NK-92 treated with Interleukin-12 subunit alpha and Interleukin-12 subunit beta, amount 100 ng/mL, for 24 hours (cell line): ENCODE measurements around the gene PDZRN4.
"Not testable (repeated sequence)": the region's sequence is repeated elsewhere in the genome, so short reads cannot be mapped to it uniquely, and the experiment has no call there.

Experiments
- DNase-seq: peaks from one replicate; lab custom pipeline; 2025; lab: John Stamatoyannopoulos, UW

PDZRN4 gene

DNA sequence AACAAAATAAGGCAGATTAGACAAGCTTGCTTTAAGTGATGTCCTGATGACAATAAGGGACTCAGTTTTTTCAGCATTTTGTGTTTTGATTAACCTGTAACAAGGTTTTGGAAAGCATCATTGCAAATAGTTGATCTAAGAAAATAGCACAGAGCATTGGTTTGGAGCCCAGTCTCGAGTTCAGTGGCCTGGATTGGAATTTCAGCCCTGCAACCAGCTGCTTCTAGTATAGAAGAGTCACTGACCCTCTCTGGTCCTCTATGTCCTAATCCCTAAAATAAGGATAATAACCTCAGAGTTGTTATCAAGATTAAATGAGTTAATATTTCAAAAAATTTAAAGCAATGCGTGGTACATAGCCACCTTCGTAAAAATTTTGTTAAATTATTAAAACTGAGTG is 25.5 kb downstream of the PDZRN4 start:
- no peak for DNase-seq

DNA sequence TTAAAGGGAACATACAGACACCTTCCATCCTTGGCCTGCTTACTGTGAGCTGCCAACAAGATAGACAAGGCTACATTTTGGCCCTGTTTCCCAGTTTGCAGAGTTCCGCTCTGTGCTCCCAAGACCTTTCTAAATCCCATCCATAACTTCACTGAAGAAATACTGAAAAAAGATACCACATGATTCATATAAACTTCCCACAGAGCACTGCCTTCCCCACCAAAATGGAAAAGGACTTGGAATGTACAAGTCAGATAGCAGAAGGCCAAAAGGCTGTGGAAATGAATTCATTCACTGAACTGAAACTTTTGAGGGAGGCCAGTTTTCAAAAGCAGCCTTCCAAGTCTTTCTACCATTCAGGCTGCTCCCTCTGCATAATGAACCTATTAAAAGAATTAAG is 29.6 kb downstream of the PDZRN4 start:
- DNase-seq, result no peak

DNA sequence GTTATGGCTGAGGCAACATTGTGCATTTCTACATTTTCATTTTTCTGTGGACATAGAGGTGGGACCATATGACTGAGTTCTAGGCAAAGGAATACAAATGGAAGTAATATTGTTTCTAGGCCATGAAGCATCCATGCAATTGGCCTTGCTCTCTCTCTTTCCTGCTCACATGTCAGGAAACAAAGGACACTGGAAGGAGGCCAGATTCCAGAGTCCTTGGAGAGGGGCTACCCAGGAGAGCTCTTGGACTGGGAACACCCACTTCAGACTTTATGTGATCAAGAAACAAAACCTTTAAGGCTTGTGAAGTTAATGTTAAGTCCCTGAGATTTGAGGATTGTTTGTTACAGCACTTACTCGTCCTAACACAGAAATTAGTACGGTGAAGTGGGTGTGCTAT is 32.8 kb downstream of the PDZRN4 start:
- DNase-seq, result no peak

DNA sequence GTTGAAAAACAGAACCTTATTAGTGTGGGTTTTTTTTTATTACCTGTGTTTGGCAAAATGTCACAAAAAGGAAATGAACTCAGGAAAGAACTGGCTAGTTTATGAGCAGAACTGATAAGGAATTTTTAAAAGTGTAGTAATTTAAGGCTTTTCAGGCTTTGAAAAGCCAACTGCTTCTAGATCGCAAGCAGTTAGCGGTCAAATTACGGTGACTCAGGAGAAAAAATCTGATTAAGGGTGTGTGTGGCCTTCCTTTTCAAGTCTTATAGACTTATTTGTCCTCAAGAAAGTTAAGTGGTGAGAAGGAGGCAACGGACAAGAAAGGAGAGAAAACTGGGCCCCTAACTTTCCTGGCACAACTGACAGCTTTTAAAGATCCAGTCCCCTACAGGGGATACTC is 33.4 kb downstream of the PDZRN4 start:
- DNase-seq, result no peak

DNA sequence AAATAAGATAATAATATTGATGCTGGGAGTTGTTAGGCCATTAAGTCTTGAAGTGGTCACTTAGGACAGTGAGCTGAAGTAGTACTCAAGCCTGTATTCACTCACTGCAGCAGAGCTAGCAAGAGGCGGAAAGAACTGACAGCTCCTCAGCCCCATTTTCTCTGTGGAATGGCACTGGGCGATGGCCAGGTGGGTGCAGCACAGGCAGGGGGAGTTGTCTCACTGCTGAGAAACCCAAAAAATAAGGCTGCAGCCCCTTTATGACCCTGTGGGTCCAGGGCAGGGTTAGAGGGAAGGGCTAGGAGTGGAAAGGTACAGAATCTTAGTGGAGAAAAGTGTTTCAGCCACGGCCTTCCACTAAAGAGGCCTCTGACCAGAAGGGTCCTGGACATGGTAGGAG is 35.5 kb downstream of the PDZRN4 start:
- DNase-seq, result no peak

DNA sequence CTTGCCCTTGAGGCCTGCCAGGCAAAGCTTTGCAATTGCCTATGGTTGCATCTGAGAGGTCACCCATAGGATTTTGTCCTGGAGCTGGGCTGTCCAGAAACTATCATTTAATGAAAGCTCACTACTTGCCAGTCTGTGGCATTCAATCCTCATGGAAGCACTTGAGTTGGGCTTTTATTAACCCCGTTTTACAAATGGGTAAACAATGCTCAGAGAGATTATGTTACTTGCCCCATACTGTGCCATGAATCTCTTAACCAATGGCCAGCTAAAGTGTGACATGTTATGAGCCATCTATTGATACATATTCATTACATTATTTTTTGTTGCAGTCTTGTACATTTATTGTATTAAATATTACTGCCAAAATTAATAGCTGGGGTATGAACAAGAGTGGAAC is 35.9 kb downstream of the PDZRN4 start:
- no peak for DNase-seq

DNA sequence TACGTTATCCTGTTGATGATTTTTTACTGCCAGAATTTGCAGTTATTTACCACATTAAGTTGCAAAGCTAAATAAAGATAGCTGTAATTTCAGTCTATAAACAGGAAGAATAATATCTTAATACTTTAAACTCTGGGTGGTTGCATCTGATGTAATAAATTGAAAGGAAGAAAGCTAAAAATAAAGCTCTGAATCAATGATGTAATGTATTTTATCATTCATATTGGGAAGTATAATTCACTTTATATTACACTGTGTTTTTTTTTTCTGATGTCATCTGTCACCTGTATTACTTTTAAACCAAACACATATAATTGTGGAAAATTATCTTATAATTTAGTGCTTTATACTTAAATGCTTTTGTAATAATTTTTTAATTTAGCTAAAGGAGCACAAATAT is 37.1 kb downstream of the PDZRN4 start:
- DNase-seq, result no peak

DNA sequence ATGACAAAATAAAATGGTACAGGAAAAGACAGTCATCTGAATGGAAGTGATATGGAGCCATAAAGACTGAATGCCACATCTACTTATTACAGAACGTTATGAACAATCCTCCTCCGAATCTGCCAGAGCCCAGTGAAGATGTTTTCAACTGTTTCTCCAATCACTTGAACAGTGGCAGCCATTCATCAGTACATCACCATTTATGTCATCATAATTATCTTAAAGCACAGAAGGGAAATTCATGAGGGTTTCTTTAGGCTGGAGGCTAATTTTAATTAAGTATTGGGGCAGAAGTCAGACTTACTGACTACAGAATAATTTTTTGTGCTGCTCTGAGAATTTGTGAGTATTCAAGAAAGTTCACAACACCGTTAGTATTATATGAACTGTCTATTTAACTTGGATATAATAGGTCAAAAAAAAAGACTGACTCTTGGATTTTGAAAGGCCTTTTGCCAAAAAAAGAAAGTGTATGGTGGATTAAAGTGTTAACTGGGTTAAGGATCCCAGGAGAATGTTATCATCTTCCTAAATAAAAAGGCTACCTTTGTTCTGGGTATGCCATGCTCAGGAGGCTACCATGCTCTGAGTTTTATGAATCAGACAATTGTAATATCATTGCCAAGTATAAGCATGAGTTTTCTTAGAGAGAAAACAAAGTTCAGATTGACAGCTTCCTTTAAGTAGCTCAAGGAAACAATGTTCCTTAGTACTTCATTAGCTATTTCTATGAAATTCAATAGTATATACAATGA is 40.1 kb downstream of the PDZRN4 start:
- DNase-seq, result no peak

DNA sequence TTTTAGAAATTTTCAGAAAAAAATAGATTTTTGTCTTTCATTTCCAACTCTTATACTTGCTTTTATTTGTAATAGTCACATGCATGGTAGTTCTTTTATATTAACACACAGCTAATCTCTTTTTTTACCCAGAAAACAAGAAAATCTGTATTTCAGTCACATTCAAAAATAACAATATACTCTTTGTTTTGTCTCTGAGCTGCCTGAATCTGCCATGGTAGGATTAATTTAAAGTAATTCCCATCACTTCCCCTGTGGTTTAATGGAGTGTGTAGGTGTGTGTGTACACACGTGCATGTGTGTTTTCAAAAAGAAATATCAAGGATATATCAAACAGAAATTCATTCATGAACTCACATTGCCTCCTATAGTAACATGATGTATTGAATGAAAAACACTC is 42.6 kb downstream of the PDZRN4 start:
- DNase-seq, result no peak

DNA sequence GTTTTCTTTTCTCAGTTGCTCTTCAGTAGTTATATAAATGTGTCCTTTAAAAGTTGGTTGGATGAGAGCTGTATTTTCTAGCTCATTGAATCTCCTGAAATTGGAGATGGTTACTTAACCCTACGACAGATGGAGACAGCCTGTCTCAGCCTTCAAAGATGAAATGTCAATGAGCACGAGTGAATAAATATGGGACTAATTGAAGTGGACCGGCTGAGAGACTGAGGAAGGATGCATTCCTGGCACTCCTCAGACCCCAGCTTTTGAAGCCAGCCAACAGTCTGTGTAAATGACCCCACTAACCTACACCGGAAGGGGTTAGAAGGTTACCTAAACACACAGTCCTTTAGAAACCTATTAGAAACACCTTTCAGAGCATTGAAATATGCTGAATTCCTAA is 46.6 kb downstream of the PDZRN4 start:
- no peak for DNase-seq

DNA sequence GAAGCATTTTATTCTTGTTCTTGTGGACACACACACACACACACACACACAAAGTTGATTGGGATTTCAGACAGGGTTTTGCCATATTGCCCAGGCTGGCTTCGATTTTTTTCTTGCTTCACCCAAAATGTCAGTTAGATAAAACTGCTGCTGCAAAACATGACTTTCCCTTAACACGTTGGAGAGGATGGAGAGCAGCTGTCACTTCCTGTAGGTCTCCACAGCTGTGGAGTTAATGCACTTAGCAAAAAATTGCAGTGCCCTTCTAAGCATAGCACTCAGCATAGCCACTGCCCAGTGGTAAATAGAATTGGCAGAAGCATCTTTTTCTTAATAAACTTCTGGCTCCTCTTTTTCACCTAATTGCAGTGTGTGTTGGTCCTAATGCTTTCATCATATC is 54.5 kb downstream of the PDZRN4 start:
- no peak for DNase-seq

DNA sequence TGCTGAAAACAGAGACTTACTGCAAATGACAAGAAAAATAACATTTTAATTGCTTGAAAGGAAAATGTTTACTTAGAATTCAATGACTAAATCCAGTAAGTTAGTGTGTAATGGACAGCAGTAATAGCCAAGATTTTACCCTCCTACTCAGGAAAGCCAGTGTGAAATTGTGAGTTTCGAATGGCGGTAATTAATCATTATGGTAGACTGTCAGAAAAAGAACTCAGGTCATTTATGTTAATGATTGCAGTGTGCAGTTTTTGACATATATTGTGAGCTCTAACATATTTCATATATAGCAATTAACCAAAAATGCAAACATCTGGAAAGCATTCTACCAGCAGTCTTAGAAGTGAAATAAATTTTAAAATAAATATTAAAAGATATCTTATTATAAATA is 60.3 kb downstream of the PDZRN4 start:
- DNase-seq, result no peak

DNA sequence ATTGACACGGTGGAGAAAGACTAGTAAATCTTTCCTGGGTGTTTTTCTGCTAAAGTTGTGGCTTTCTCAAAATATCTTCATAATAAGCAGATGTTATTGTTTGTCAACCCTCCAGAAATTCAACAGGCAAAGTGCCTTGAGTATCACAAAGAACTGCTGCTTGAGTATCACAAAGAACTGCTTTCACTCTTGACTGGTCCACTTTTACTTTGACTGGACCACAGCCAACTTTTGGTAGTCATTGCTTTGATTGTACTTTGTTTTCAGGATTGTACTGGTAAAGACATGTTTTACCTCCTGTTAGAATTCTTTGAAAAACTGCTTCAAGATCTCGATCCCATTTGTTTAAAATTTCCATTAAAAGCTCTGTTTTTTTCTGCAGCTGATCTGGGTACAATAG is 62.6 kb downstream of the PDZRN4 start:
- DNase-seq, result no peak

DNA sequence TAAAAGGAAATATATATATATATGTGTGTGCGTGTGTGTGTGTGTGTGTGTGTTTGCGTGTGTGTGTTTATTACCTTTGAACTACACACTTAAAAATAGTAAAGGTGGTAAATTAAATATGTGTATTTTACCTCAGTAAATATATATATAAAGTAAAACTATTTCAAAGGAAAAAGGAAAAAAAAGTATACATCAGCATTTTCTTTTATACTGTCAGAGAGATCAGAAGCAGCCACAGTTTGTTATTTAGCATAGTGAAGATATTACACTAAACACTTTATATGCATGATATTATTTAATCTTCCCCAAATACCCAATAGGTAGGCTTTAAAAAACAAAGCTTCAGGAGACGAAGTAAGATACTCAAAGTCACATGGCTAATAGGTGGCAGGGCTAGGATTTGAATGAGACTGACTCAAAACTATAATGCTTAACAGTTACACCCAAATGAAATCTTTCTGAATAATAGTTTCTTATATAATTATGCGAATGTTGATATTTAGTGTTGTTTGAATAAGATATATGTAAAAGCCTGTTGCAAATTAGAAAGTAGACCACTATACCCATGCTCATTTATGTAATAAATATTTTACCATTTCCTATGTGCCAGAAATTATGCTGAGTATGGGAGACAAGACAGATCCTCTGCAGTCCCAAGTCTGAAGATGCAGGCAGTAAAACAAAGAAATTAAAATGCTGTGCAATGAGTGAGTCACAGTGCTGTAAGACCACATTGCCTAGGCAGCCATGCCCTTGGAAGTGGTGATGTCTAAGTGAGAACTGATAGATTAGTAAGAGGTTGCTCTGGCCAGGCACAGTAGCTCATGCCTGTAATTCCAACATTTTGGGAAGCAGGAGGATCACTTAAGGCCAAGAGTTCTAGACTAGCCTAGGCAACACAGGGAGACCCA is 66.1 kb downstream of the PDZRN4 start:
- no peak for DNase-seq

DNA sequence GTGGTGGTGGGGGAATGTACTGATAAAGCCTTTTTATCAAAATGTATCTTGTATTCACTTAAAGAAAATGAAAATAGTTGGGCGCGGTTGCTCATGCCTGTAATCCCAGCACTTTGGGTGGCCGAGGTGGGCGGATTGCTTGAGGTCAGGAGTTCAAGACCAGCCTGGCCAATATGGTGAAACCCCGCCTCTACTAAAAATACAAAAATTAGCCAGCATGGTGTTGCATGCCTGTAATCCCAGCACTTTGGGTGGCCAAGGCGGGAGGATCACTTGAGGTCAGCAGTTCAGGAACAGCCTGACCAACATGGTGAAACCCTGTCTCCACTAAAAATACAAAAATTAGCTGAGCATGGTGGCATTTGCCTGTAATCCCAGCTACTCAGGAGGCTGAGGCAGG is 75.1 kb downstream of the PDZRN4 start:
- DNase-seq, result not testable (repeated sequence)

DNA sequence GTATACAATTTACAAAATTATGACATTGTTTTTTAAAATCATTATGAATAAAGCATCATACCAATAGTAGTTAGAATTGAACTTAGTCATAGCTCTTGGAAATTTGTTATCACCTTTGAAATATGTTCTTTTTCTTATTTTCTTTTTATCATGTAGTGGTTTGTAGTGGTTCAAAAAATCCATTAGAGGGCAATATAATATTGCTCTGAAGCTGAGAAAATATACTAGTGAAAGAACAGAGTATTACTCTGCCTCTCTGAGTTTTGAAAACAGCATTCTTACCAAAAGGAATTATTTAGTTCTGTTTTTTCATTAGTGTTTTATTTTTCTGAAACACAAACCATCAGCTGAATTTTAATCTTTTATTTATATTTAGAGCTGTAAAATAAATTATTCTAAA is 76.2 kb downstream of the PDZRN4 start:
- DNase-seq, result no peak

DNA sequence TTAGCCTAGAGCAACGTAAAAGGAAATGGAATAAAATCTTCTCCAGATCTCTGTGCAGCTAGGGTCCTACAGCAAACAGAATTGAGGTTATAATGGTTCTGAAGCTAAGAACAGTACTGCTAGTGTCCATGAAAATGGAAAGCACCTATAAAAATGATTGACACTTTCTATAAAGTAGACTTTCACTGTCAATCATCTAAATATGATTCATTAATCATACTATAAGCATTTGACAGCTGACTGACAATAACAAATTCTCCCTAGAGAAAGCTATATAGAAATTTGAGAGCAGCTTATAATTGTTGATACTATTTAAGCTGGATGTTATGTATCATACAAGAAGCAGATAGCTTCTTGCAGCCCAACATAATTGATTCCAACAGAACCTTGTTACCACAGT is 80.9 kb downstream of the PDZRN4 start:
- no peak for DNase-seq

DNA sequence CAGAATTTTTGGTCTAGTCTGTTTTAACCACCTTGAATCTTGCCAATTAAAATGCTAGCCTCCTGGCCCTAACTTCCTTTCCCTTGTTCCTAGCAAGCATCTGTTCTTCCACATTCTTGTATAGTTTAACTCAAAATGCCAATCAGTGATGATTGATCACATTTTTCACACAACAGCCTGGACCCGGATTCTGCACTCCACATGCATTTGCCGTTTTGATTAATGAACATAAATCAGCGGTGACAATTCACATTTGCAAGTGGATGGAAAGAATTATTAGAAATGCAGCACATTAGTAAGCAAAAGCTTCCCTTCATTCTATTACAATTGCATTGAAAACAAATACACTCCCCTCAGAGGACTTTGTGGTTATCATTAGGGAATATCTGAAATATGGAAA is 83.4 kb downstream of the PDZRN4 start:
- no peak for DNase-seq

DNA sequence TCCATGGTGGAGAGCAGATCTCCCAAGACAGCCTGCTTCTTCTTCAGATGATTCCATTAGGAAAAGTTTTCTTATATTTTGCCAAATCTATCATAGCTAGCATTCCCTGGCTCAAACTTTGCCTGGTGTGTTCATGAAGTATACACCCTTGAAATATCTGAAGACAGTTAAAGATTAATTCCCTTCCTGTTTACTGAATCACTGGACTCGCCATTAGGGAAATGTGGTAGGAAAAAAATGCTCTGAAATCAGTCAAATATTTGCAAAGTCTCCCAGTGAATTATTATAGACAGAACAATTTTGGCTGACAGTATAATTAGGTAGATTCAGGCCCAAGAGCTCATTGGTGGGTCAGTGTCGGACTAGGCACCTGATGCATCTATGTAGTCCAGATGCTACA is 86.5 kb downstream of the PDZRN4 start:
- DNase-seq, result no peak

DNA sequence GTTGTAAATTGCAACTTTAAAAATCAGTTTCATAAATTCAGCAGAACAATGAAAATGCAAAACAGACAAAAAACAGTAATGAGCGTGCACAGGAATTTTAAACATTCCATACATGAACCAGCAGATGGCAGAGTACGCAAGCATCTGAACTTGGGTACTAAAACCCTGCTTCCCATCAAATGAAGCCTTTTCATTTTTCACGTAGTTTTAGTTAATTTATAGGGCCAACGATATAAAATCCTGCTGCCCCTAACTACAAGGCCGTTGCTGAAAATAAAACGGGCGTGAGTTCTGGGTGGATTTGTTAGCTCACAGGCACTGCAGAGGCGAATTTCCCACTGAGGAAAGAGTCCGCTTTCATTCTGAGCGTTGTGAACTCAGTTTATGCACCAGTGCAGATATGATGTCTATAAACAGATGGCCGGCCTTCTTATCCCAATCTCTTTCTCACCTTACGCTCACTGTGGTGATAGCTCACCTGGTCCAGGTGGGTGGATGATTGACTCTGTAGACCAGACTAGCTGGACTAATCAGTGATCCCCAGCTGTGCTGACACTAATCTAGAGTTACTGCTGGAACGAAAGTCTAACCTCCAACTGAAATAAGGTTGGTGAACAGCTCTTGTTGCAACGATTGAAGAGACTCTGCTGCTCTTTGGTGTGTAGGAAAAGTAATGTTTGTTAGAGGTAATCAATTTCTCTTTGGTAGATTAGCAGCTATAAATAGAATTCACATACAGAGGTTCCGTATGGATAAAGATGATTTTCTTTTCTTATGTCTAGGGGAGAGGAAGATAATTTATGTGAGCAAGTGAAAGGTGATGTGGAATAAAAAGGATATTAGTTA is 89.2 kb downstream of the PDZRN4 start:
- DNase-seq, result peak; percentile 5

DNA sequence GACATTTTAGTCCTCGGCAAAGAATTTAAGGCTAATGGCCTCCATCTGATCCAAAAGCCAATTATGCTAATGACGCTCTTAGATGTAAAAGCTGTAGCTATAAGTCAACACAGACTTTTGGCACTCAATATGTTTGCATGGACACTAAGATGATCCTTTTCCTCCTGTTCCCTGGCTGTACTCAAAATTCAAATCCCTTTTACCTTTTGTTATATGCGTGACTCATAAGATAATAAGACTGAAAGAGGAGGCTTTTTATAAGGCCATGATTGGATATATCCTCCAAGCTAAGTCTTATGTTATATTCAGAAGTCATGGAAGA is 89.8 kb downstream of the PDZRN4 start:
- DNase-seq, result no peak

DNA sequence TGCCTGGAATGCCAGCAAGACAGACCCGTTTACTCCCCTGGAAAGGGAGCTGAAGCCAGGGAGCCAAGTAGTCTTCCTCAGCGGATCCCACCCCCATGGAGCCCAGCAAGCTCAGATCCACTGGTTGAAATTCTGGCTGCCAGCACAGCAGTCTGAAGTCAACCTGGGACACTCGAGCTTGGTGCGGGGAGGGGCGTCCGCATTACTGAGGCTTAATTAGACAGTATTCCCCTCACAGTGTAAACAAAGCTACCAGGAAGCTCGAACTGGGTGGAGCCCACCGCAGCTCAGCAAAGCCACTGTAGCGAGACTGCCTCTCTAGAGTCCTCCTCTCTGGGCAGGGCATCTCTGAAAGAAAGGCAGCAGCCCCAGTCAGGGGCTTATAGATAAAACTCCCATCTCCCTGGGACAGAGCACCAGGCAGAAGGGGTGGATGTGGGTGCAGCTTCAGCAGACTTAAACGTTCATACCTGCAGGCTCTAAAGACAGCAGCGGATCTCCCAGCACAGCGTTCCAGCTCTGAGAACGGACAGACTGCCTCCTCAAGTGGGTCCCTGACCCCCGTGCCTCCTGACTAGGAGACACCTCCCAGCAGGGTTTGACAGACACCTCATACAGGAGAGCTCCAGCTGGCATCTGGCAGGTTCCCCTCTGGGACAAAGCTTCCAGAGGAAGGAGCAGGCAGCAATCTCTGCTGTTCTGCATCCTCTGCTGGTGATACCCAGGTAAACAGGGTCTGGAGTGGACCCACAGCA is 92.4 kb downstream of the PDZRN4 start:
- not testable (repeated sequence) for DNase-seq
